Measurements from ENCODE around the gene PCDHA3. TPM values are rescaled to one million over a fixed set of nuclear protein-coding genes. Genes with fewer than 3 reads are reported as not detected.
"Not testable (repeated sequence)": the region's sequence is repeated elsewhere in the genome, so short reads cannot be mapped to it uniquely, and the experiment has no call there.

The PCDHA3 gene
- total RNA-seq, 4 donors from 2014 or later, result 0.27 TPM; not detected in 3

DNA sequence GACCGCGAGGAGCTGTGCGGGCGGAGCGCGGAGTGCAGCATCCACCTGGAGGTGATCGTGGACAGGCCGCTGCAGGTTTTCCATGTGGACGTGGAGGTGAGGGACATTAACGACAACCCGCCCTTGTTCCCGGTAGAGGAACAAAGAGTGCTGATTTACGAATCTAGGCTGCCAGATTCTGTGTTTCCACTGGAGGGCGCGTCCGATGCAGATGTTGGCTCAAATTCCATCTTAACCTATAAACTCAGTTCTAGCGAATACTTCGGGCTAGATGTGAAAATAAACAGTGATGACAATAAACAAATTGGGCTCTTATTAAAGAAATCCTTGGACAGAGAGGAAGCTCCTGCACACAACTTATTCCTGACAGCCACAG, 27.5 kb downstream of the PCDHA3 start:
- Histone ChIP-seq H3K36me3 (no peaks in the 10 kb centered on the region), H3K4me1 (no peaks in the 10 kb centered on the region), H3K27ac (no peak overlapping the region), H3K4me3 (no peak overlapping the region), H3K9me3 (peaks cover 0 to 29% (median 5%) of the 10 kb centered on the region in 4 donors), H3K27me3 (no peaks in the 10 kb centered on the region)
- DNase-seq, result no peak
- TF ChIP-seq POLR2A (IDR thresholded peaks at IDR 0.05), result no peak
- TF ChIP-seq, protein P1, sequence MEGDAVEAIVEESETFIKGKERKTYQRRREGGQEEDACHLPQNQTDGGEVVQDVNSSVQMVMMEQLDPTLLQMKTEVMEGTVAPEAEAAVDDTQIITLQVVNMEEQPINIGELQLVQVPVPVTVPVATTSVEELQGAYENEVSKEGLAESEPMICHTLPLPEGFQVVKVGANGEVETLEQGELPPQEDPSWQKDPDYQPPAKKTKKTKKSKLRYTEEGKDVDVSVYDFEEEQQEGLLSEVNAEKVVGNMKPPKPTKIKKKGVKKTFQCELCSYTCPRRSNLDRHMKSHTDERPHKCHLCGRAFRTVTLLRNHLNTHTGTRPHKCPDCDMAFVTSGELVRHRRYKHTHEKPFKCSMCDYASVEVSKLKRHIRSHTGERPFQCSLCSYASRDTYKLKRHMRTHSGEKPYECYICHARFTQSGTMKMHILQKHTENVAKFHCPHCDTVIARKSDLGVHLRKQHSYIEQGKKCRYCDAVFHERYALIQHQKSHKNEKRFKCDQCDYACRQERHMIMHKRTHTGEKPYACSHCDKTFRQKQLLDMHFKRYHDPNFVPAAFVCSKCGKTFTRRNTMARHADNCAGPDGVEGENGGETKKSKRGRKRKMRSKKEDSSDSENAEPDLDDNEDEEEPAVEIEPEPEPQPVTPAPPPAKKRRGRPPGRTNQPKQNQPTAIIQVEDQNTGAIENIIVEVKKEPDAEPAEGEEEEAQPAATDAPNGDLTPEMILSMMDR (IDR thresholded peaks at IDR 0.05), result no peak

DNA sequence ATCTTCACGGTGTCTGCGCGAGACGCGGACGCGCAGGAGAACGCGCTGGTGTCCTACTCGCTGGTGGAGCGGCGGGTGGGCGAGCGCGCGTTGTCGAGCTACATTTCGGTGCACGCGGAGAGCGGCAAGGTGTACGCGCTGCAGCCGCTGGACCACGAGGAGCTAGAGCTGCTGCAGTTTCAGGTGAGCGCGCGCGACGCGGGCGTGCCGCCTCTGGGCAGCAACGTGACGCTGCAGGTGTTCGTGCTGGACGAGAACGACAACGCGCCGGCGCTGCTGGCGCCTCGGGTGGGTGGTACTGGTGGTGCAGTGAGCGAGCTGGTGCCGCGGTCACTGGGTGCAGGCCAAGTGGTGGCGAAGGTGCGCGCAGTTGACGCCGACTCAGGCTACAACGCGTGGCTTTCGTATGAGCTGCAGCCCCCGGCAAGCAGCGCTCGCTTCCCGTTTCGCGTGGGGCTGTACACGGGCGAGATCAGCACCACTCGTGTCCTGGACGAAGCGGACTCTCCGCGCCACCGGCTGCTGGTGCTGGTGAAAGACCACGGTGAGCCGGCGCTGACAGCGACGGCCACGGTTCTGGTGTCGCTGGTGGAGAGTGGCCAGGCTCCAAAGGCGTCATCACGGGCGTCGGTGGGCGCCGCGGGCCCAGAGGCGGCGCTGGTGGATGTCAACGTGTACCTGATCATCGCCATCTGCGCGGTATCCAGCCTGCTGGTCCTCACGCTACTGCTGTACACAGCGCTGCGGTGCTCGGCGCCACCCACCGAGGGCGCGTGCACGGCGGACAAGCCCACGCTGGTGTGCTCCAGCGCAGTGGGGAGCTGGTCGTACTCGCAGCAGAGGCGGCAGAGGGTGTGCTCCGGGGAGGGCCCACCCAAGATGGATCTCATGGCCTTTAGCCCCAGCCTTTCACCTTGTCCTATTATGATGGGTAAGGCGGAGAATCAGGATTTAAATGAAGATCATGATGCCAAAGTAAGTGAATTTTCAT, 28.9 kb downstream of the PCDHA3 start:
- not testable (repeated sequence) for H3K4me1 ChIP-seq, H3K27me3 ChIP-seq, H3K4me3 ChIP-seq, H3K36me3 ChIP-seq, H3K27ac ChIP-seq, DNase-seq
- H3K9me3 ChIP-seq, result peaks cover 0 to 31% (median 8%) of the 10 kb centered on the region in 4 donors

DNA sequence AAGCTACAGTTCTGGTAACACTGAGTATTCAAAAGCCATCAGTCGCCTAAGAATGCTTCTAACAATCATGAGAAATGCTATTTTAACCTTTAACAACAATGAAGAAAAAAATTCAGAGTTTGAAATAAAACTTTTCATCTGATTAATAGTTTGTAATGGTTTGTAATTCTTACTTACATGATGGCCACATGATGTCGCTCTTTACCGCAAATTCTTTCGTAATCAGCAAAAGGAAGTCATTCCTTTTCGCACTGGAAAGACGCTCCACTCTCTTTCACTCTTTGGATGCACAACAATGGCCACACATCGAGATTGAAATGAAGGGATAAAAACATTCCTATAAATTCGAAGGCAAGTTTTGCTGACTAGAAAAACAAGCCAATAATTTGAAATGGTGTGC, 33.1 kb downstream of the PCDHA3 start, which contains the start of gene PCDHA7:
TSS of gene PCDHA7 (plus strand) at position 277 of the 400 bp plus-strand sequence. CDS start at position 392, 115 bp downstream.
- Histone ChIP-seq H3K9me3 (peaks cover 0 to 34% (median 12%) of the 10 kb centered on the region in 4 donors), H3K36me3 (no peaks in the 10 kb centered on the region), H3K27me3 (no peaks in the 10 kb centered on the region), H3K4me1 (no peaks in the 10 kb centered on the region), H3K27ac (no peak within 1 kb of the TSS), H3K4me3 (peak within 1 kb of the TSS in 2 of 4 donors; percentile 6 to 23)
- TF ChIP-seq, protein P1 (IDR thresholded peaks at IDR 0.05), result no peak
- TF ChIP-seq POLR2A (IDR thresholded peaks at IDR 0.05), result no peak
- no peak for DNase-seq

DNA sequence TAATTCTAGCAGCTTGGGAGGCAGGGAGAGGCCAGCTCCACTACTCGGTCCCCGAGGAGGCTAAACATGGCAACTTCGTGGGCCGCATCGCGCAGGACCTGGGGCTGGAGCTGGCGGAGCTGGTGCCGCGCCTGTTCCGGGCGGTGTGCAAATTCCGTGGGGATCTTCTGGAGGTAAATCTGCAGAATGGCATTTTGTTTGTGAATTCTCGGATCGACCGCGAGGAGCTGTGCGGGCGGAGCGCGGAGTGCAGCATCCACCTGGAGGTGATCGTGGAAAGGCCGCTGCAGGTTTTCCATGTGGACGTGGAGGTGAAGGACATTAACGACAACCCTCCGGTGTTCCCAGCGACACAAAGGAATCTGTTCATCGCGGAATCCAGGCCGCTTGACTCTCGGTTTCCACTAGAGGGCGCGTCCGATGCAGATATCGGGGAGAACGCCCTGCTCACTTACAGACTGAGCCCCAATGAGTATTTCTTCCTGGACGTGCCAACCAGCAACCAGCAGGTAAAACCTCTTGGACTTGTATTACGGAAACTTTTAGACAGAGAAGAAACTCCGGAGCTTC, 33.7 kb downstream of the PCDHA3 start:
- peak overlapping the region in 2 of 4 donors; percentile 6 to 23 for H3K4me3 ChIP-seq
- not testable (repeated sequence) for H3K27me3 ChIP-seq

DNA sequence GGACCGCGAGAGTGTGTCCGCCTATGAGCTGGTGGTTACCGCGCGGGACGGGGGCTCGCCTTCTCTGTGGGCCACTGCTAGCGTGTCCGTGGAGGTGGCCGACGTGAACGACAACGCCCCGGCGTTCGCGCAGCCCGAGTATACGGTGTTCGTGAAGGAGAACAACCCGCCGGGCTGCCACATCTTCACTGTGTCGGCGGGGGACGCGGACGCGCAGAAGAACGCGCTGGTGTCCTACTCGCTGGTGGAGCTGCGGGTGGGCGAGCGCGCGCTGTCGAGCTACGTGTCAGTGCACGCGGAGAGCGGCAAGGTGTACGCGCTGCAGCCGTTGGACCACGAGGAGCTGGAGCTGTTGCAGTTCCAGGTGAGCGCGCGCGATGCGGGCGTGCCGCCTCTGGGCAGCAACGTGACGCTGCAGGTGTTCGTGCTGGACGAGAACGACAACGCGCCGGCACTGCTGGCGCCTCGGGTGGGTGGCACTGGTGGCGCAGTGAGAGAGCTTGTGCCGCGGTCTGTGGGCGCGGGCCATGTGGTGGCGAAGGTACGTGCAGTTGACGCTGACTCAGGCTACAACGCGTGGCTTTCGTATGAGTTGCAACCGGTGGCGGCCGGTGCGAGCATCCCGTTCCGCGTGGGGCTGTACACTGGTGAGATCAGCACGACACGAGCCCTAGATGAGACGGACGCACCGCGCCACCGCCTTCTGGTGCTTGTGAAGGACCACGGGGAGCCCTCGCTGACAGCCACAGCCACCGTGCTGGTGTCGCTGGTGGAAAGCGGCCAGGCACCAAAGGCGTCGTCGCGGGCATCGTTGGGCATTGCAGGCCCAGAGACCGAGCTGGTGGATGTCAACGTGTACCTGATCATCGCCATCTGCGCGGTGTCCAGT, 35.0 kb downstream of the PCDHA3 start:
- H3K36me3 ChIP-seq, result no peaks in the 10 kb centered on the region
- TF ChIP-seq, protein P1 (IDR thresholded peaks at IDR 0.05), result no peak
- TF ChIP-seq POLR2A (IDR thresholded peaks at IDR 0.05), result no peak
- DNase-seq, result no peak
- H3K9me3 ChIP-seq, result peaks cover 0 to 23% (median 7%) of the 10 kb centered on the region in 4 donors
- no peak overlapping the region for H3K27ac ChIP-seq
- no peaks in the 10 kb centered on the region for H3K27me3 ChIP-seq
- H3K4me3 ChIP-seq, result no peak overlapping the region
- no peaks in the 10 kb centered on the region for H3K4me1 ChIP-seq

More for the DNA sequence above, 33.7 kb downstream of the PCDHA3 start:
- H3K36me3 ChIP-seq, H3K4me1 ChIP-seq, DNase-seq, H3K27ac ChIP-seq: not testable (repeated sequence)
- peaks cover 0 to 31% (median 9%) of the 10 kb centered on the region in 4 donors for H3K9me3 ChIP-seq
